Measurements from ENCODE around the gene NXPH3. TPM values are rescaled to one million over a fixed set of nuclear protein-coding genes. Genes with fewer than 3 reads are reported as not detected.
A peak's percentile ranks its signal among the peaks of the same experiment; 100 is the strongest.

Gene NXPH3
- total and polyA plus RNA-seq, 10 of the 15 experiments (the other 5 are each of a cell fraction or from before 2014, with no cell fraction given): 0.08 to 0.35 (median 0.12) TPM; not detected in 2

GRCh38 chr17:49576917-49577649 is 1.4 kb downstream of the NXPH3 start:
- Histone ChIP-seq H3K4me1 (ENCODE audit: control insufficient read depth, insufficient read depth, low read length) (no peaks in the 10 kb centered on the region; the same call in 1 of the 2 replicates), H4K20me1 (ENCODE audit: control insufficient read depth, insufficient read depth) (no peaks in the 10 kb centered on the region), H2AFZ (ENCODE audit: control insufficient read depth, low read depth, low read length) (no peak overlapping the region), H3K4me2 (ENCODE audit: control insufficient read depth, insufficient read depth) (peak overlapping the region; percentile 86), H3K4me3 (peak overlapping the region; percentile 72; the same call in 1 of the 2 replicates), H3K27me3 (replicated peaks in 1 of 2; ENCODE audit: control insufficient read depth in 2 of 2, insufficient read depth in 2 of 2, low read length in 1 of 2) (peaks cover 2 to 8% of the 10 kb centered on the region in 2 experiments; a peak in 3 of 4 replicates), H3K9me3 (replicated peaks; ENCODE audit: control insufficient read depth, insufficient read depth, low read length) (no peaks in the 10 kb centered on the region), H3K79me2 (ENCODE audit: control insufficient read depth, insufficient read depth, low read length) (no peaks in the 10 kb centered on the region), H3K27ac (ENCODE audit: control insufficient read depth, insufficient read depth) (no peak overlapping the region), H3K36me3 (ENCODE audit: control insufficient read depth in 2 of 2, insufficient read depth in 2 of 2, low read length in 1 of 2) (no peaks in the 10 kb centered on the region), H3K9ac (ENCODE audit: control insufficient read depth, insufficient read depth, low read length) (no peak overlapping the region)
- in situ Hi-C loops (cut with MboI): no loop called here
- FAIRE-seq: no peak
- RAD21 ChIA-PET (ENCODE audit: unreplicated experiment): interaction anchor here (1.3 to 1.9 kb wide), 2 partner anchors 119 to 124 kb away, joined by 3 to 12 read pairs; no protein-coding TSS in a partner anchor
- DNase-seq (ENCODE audit: low read depth, low spot score): no peak
- CTCF ChIA-PET: interaction anchor here (0.6 to 17.8 kb wide), 3 partner anchors 9 to 119 kb away, joined by 3 to 483 read pairs (median 4); no protein-coding TSS in a partner anchor
- POLR2A ChIA-PET: interaction anchor here (1.6 kb wide), 1 partner anchor 119 kb away, joined by 7 read pairs; no protein-coding TSS in a partner anchor
- intact Hi-C loops (cut with micrococcal nuclease; ENCODE audit: unreplicated experiment): no loop called here
- TF ChIP-seq RAD21 (IDR thresholded peaks at IDR 0.05; ENCODE audit: insufficient read depth, low read depth, low read length) (no peak), REST (IDR thresholded peaks at IDR 0.05; ENCODE audit: low read depth, low read length) (no peak), HDAC2 (IDR thresholded peaks at IDR 0.05) (no peak), NFYB (IDR thresholded peaks at IDR 0.05; ENCODE audit: insufficient read depth, low read depth, low read length) (no peak), TBL1XR1 (IDR thresholded peaks at IDR 0.05; ENCODE audit: low read depth, low read length) (no peak), CEBPZ (IDR thresholded peaks at IDR 0.05; ENCODE audit: low read depth, low read length) (no peak), NRF1 (conservative IDR thresholded peaks at IDR 0.05; ENCODE audit: low read depth, low read length) (no peak), HSF1 (IDR thresholded peaks at IDR 0.05; ENCODE audit: low read depth, low read length) (no peak), PAX8 (IDR thresholded peaks at IDR 0.05) (no peak), ZNF24 (IDR thresholded peaks at IDR 0.05) (no peak), PKNOX1 (IDR thresholded peaks at IDR 0.05) (no peak), STAT3 (IDR thresholded peaks at IDR 0.05; ENCODE audit: low read depth, low read length) (no peak)
- ATAC-seq: peak; percentile 30
- BruUV-seq (replicated peaks): no TSS peak
- SMC1A ChIA-PET (ENCODE audit: uncharacterized antibody, unreplicated experiment): interaction anchor here (0.9 kb wide), 1 partner anchor 119 kb away, joined by 4 read pairs; no protein-coding TSS in a partner anchor
- 30% methylated on average over 14 of the region's 22 CpGs for WGBS (ENCODE audit: insufficient coverage, insufficient replicate concordance, low lambda C conversion rate, missing lambda C conversion rate)

Data from GM12878 (cell line).